Right lobe of liver (tissue), 6 donors: Measurements from ENCODE around the gene INTS1. TPM values are rescaled to one million over a fixed set of nuclear protein-coding genes. Genes with fewer than 3 reads are reported as not detected.

Experiments used
- ATAC-seq, 4 donors: fragments of 200-7000 bp; cut with Tn5 transposase; one replicate each; pipeline ENCODE4 v1.9.1; 2020; ENCODE audit warnings: mild to moderate bottlenecking in 4 of 4, moderate library complexity in 4 of 4
- DNase-seq, 3 donors: peaks; one replicate each; pipeline ENCODE4 v3.0.0-alpha.2; 2020
- H3K27ac ChIP-seq, 3 donors: fragments of 200-600 bp; one replicate each; pipeline ENCODE4 v1.8.0; 2022
- H3K27me3 ChIP-seq, 2 donors: fragments of 200-600 bp; one replicate each; pipeline ENCODE4 v1.8.0; 2022
- H3K36me3 ChIP-seq, 4 donors: fragments of 200-600 bp; sonication (generic) in 1 of 4; one replicate each; pipeline versions ENCODE4 v1.5.1 to v1.8.0; 2017 to 2022; ENCODE audit warnings: control low read depth in 1 of 4
- H3K4me1 ChIP-seq, 4 donors: fragments of 200-600 bp; sonication (generic) in 1 of 4; one replicate each; pipeline versions ENCODE4 v1.5.1 to v1.8.0; 2017 to 2022; ENCODE audit warnings: control low read depth in 1 of 4
- H3K4me3 ChIP-seq, 3 donors: fragments of 200-600 bp; one replicate each; pipeline ENCODE4 v1.8.0; 2022
- H3K9me3 ChIP-seq, 4 donors: fragments of 200-600 bp; sonication (generic) in 1 of 4; one replicate each; pipeline versions ENCODE4 v1.5.1 to v1.8.0; 2017 to 2022; ENCODE audit warnings: control low read depth in 1 of 4
- CTCF ChIP-seq, 4 donors: fragments of 200-600 bp in 3 of 4; fragments of 450-650 bp in 1 of 4; IDR thresholded peaks; one replicate each; pipeline versions ENCODE4 v1.5.1 to v1.8.0; 2016 to 2022; ENCODE audit warnings: antibody characterized with exemption in 4 of 4, mild to moderate bottlenecking in 2 of 4
- POLR2A ChIP-seq: fragments of 450-650 bp; IDR thresholded peaks from one replicate; pipeline ENCODE4 v1.6.1; 2017; ENCODE audit warnings: antibody characterized with exemption, mild to moderate bottlenecking
- WGBS: methylation state at CpG from one replicate; pipeline ENCODE4 v1.1.6; 2018; ENCODE audit warnings: low coverage, low lambda C conversion rate; ENCODE audit not compliant: insufficient coverage; ENCODE audit errors: missing lambda C conversion rate; 5-methylcytosine and 5-hydroxymethylcytosine counted together
- intact Hi-C, 2 donors: fragments of 100-400 bp; cut with DNase I; formaldehyde crosslinking; loops; one replicate each; pipeline versions ENCODE4 v1.11.2 to v1.14.1; 2022
- total RNA-seq, 6 experiments: library from RNA; depleted of rRNA in 2 of 6; stranded (reverse); fragments of >200 nt in 2 of 6; fragmentation: NEBNext Ultra II Directional in 3 of 6; extraction: Animal tissue kit (Norgen Biotek cat#: 25700) in 3 of 6; gene quantifications; one replicate each; pipeline versions ENCODE4 v1.1.0 to v1.2.4, GENCODE V29; 2016 to 2023
- donor health status: DM: no; HTN: yes; CAD: no.
- donor health status: DM: no; HTN: no; CAD: no.
- donor health status: DM: no; HTN: no; CAD: no.
- donor health status: DM: no; HTN: yes; CAD: no.
- donor health status: DM: no; HTN: yes; CAD: no.

The INTS1 gene
- total RNA-seq, 6 experiments from 2014 or later, result 30.1 to 49.6 (median 41.2) TPM

GRCh38 chr7:1550846-1551155, 46.6 kb upstream of the INTS1 start:
- H3K36me3 ChIP-seq, result peaks cover 0 to 5% (median 1%) of the 10 kb centered on the region in 4 donors
- ATAC-seq (no peak), DNase-seq (no peak)
- 82% methylated on average over 8 of the region's 17 CpGs for WGBS
- H3K9me3 ChIP-seq, result no peaks in the 10 kb centered on the region
- TF ChIP-seq POLR2A (no peak), CTCF (IDR thresholded peaks at IDR 0.05) (no peak)
- no peak overlapping the region for H3K27ac ChIP-seq
- H3K4me3 ChIP-seq, result no peak overlapping the region
- H3K4me1 ChIP-seq, result peaks cover 0 to 5% (median 0%) of the 10 kb centered on the region in 4 donors
- intact Hi-C loops, result loop anchor here in 1 of 2 donors (5.0 kb wide), 1 partner anchor 48 kb away; the partner anchor contains the start of gene INTS1
- H3K27me3 ChIP-seq, result no peaks in the 10 kb centered on the region

- Histone ChIP-seq H3K4me1 (peaks cover 0 to 5% (median 0%) of the 10 kb centered on the region in 4 donors), H3K36me3 (peaks cover 0 to 5% (median 1%) of the 10 kb centered on the region in 4 donors), H3K9me3 (no peaks in the 10 kb centered on the region), H3K4me3 (no peak overlapping the region), H3K27me3 (no peaks in the 10 kb centered on the region), H3K27ac (no peak overlapping the region)
- WGBS, result 86% methylated on average over 4 of the region's 42 CpGs
- DNase-seq, result no peak
- intact Hi-C loops, result loop anchor here in 1 of 2 donors (5.0 kb wide), 1 partner anchor 48 kb away; the partner anchor contains the start of gene INTS1
- ATAC-seq, result no peak
- no peak for TF ChIP-seq POLR2A
- no peak for TF ChIP-seq CTCF (IDR thresholded peaks at IDR 0.05)
Measured at GRCh38 chr7:1550005-1550845, 46.0 kb upstream of the INTS1 start.

GRCh38 chr7:1549357-1550004, 45.3 kb upstream of the INTS1 start:
- TF ChIP-seq CTCF (IDR thresholded peaks at IDR 0.05) (no peak), POLR2A (no peak)
- Histone ChIP-seq H3K27me3 (no peaks in the 10 kb centered on the region), H3K4me3 (no peak overlapping the region), H3K4me1 (no peaks in the 10 kb centered on the region), H3K27ac (no peak overlapping the region), H3K9me3 (no peaks in the 10 kb centered on the region), H3K36me3 (peaks cover 0 to 5% (median 1%) of the 10 kb centered on the region in 4 donors)
- 95% methylated on average over 4 of the region's 27 CpGs for WGBS
- ATAC-seq, result no peak
- intact Hi-C loops, result loop anchor here in 1 of 2 donors (5.0 kb wide), 1 partner anchor 47 kb away; the partner anchor contains the start of gene INTS1
- no peak for DNase-seq

- Histone ChIP-seq H3K4me3 (no peak overlapping the region), H3K27ac (no peak overlapping the region), H3K9me3 (no peaks in the 10 kb centered on the region), H3K36me3 (peaks cover 0 to 5% (median 1%) of the 10 kb centered on the region in 4 donors), H3K27me3 (no peaks in the 10 kb centered on the region), H3K4me1 (no peaks in the 10 kb centered on the region)
- intact Hi-C loops, result no loop called here
- DNase-seq, result no peak
- no peak for ATAC-seq
- WGBS, result 69% methylated on average over 5 of the region's 14 CpGs
- no peak for TF ChIP-seq POLR2A
Measured at GRCh38 chr7:1548944-1549343, 44.8 kb upstream of the INTS1 start.

- TF ChIP-seq POLR2A (no peak), CTCF (IDR thresholded peaks at IDR 0.05) (no peak)
- Histone ChIP-seq H3K36me3 (peaks cover 0 to 5% (median 1%) of the 10 kb centered on the region in 4 donors), H3K4me1 (no peaks in the 10 kb centered on the region), H3K4me3 (no peak overlapping the region), H3K9me3 (no peaks in the 10 kb centered on the region), H3K27ac (no peak overlapping the region), H3K27me3 (no peaks in the 10 kb centered on the region)
- 45% methylated on average over 7 of the region's 17 CpGs for WGBS
- ATAC-seq, result no peak
- no peak for DNase-seq
- intact Hi-C loops, result no loop called here
Measured at GRCh38 chr7:1548438-1548831, 44.2 kb upstream of the INTS1 start.
